Astrocyte of the spinal cord (primary cell): Measurements from ENCODE around the gene LCNL1.

Source experiments
- DNase-seq: peaks from one replicate; pipeline ENCODE4 v3.0.0; 2011; ENCODE audit warnings: low read depth, low spot score
- H3K4me3 ChIP-seq: 2 replicates; pipeline ENCODE4 v1.5.1; 2011; ENCODE audit warnings: low read depth, mild to moderate bottlenecking, low read length, moderate library complexity
- CTCF ChIP-seq: IDR thresholded peaks from 2 replicates; pipeline ENCODE4 v1.5.1; 2012; ENCODE audit warnings: low read depth, mild to moderate bottlenecking, low read length, inconsistent platforms
- in situ Hi-C: cut with HindIII; loops from 2 replicates; pipeline ENCODE4 v1.10.0; 2017; ENCODE audit warnings: low sequenced_read_pairs

The LCNL1 gene

GRCh38 chr9:136983656-136984314, 992 bp downstream of the LCNL1 start:
- no peak overlapping the region for H3K4me3 ChIP-seq
- no peak for DNase-seq
- in situ Hi-C loops: no loop called here
- no peak for TF ChIP-seq CTCF

DNA sequence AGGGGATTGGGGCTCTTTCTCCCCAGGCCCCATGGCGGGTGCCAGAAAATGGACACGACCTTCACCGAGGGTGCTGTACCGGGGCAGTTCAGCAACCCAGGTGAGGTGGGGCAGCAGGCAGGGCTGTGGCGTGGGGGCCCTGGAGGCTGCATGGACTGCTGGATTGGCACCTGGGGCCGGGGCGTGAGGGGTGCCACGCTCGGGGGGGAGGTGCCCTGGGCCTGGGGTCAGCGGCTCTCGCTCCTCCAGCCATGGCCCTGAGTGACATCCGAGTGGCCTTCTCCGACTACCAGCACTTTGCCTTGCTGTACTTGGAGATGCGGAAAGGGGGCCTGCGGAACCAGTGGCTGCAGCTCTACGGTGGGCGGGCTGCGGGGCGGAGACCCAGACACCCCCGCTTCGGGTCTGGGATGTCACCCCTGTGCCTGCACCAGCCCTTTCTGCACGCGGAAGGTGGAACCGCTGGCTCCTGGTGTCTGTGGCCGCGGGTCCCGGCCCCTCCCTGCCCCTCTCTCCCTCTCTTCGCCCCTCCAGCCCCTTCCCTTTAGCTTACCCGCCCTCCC, 1.8 kb downstream of the LCNL1 start:
- TF ChIP-seq CTCF: no peak
- in situ Hi-C loops: no loop called here
- no peak for DNase-seq
- no peak overlapping the region for H3K4me3 ChIP-seq

GRCh38 chr9:136985027-136985602, 2.3 kb downstream of the LCNL1 start:
- no peak for DNase-seq
- in situ Hi-C loops: no loop called here
- no peak for TF ChIP-seq CTCF
- H3K4me3 ChIP-seq: no peak overlapping the region

- DNase-seq: no peak
- H3K4me3 ChIP-seq: no peak overlapping the region
- TF ChIP-seq CTCF: no peak
- in situ Hi-C loops: no loop called here
These were observed 3.1 kb downstream of the LCNL1 start for GRCh38 chr9:136985853-136986252.

DNA sequence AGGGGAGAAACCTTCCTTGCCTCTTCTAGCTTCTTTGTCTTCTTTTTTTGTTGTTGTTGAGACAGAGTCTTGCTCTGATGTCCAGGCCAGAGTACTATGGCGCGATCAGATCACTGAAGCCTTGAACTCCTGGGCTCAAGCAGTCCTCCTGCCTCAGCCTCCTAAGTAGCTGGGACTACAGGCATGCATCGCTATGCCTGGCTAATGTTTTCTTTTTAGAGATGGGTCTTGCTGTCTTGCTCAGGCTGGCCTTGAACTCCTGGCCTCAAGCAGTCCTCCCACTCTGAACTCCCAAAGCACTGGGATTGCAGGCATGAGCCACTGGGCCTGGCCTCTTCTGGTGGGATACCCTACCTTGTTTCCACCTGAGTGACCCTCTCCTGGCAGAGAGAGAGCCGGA, 6.1 kb downstream of the LCNL1 start:
- in situ Hi-C loops: no loop called here
- TF ChIP-seq CTCF: no peak
- DNase-seq: no peak
- H3K4me3 ChIP-seq: no peak overlapping the region

DNA sequence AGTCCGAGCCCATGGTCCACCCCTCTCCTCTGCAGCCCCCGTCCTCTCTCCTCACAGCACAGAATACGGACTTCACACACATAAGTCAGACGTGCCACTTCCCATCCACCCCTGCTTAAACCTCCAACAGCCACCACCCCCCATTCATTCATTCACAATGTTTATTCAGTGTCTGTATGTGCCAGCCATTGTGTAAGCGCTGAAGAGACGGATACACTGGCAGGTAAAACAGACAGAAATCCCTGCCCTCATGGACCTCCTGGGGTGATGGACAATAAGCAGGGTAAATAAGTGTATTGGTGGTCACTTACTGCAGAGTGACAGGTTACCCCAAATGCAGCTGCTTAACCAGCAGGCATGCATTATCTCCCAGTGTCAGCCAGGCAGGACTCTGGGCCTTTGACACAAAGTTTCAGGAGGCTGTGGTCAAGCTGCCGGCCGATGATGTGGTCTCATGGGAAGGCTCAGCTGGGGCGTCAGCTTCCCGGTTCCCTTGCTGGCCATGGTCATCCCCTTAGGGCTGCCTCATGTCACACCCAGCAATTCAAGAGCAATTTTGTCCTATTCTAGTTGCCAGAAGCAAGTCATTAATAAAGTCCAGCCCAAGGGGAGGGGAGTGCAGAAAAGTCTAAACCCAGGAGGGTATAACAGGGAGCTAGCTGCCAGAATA, 7.6 kb downstream of the LCNL1 start:
- no peak for DNase-seq
- in situ Hi-C loops: no loop called here
- no peak overlapping the region for H3K4me3 ChIP-seq
- no peak for TF ChIP-seq CTCF
